ENCODE data around the gene HBS1L. TPM values are rescaled to one million over a fixed set of nuclear protein-coding genes. Genes with fewer than 3 reads are reported as not detected.

The HBS1L gene
- total RNA-seq, 2 donors from 2014 or later = 21.3 to 29.0 TPM

DNA sequence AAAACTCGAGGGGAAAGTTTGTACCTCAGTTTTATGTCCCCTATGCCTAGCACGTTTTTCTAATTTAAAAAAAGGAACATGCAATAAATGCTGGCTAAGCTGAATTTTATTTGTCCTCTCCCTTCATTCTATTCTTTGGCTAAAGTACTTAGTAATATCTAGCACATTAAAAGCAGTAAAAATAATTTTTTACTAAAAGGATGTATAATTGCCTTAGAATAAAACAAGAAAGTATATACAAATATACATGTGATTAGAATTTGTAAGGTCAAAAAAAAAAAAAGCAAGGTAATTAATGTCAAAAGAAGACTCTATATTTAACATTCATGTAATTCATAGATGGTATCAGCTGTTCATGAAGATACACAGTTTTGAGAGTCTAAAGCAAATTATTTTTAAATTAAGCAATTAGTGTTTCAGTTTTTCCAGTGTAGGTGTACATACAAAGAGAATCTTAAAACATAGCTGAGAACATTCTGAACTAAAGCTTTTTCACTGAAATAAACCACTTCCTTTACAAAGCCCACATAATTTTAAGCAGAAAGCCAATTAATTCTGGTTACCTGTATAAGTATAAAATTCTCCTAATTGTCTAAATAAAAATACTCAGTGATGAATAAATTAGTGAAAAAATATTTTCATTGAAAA is 32.4 kb downstream of the HBS1L start:
- TF ChIP-seq, protein P1, sequence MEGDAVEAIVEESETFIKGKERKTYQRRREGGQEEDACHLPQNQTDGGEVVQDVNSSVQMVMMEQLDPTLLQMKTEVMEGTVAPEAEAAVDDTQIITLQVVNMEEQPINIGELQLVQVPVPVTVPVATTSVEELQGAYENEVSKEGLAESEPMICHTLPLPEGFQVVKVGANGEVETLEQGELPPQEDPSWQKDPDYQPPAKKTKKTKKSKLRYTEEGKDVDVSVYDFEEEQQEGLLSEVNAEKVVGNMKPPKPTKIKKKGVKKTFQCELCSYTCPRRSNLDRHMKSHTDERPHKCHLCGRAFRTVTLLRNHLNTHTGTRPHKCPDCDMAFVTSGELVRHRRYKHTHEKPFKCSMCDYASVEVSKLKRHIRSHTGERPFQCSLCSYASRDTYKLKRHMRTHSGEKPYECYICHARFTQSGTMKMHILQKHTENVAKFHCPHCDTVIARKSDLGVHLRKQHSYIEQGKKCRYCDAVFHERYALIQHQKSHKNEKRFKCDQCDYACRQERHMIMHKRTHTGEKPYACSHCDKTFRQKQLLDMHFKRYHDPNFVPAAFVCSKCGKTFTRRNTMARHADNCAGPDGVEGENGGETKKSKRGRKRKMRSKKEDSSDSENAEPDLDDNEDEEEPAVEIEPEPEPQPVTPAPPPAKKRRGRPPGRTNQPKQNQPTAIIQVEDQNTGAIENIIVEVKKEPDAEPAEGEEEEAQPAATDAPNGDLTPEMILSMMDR (IDR thresholded peaks at IDR 0.05) = no peak
- no peak for TF ChIP-seq POLR2A (IDR thresholded peaks at IDR 0.05)
- H3K4me1 ChIP-seq = no peaks in the 10 kb centered on the region
- no peak overlapping the region for H3K4me3 ChIP-seq
- no peaks in the 10 kb centered on the region for H3K9me3 ChIP-seq
- H3K27ac ChIP-seq = no peak overlapping the region
- H3K27me3 ChIP-seq = no peaks in the 10 kb centered on the region
- intact Hi-C loops (cut with DNase I) = no loop called here
- DNase-seq (no peak), ATAC-seq (no peak)
- no peaks in the 10 kb centered on the region for H3K36me3 ChIP-seq (replicated peaks in 1 of 2; ENCODE audit: insufficient read depth in 1 of 2, low read depth in 2 of 2)
- 77 to 78% methylated on average over 2 of the region's 2 CpGs for WGBS, 2 donors

DNA sequence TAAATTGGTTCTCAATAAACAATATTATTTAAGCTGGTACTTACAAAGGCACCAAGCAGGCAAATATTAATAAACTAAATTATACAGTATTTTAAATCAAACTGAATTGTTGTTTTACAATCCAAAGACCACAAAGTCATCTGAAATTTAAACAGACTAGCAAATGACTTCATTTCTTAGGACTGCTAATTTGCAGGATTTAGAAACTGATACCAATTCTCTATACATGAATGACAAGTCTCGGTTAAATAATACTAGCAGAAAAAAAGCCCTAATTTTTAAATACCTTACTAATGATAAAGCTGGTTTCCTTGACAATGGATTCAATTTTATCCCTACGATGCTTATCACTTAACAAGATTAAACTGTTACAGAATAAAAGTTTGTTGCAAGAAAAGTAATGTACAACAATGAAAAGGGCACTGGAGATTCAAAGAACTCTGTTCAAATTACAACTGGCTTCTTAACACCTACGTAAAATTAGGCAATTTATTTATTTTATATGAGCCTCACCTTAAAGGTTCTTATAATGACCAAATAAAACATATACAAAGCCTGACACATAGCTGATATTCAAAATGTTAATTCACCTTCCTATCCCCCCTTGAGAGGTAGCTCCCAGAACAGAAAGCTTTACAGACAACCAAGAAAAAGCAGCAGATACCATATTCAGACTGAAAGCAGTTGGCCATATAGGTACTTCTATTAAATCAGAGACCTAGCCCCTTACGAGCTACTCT is 33.1 kb downstream of the HBS1L start:
- no peak for DNase-seq
- Histone ChIP-seq H3K36me3 (replicated peaks in 1 of 2; ENCODE audit: insufficient read depth in 1 of 2, low read depth in 2 of 2) (no peaks in the 10 kb centered on the region), H3K27ac (no peak overlapping the region), H3K4me3 (no peak overlapping the region), H3K4me1 (no peaks in the 10 kb centered on the region), H3K9me3 (no peaks in the 10 kb centered on the region), H3K27me3 (no peaks in the 10 kb centered on the region)
- 72% methylated on average over 4 of the region's 4 CpGs for WGBS, 2 donors
- no peak for ATAC-seq
- no peak for TF ChIP-seq POLR2A (IDR thresholded peaks at IDR 0.05)
- TF ChIP-seq, protein P1 (IDR thresholded peaks at IDR 0.05) = no peak
- intact Hi-C loops (cut with DNase I) = no loop called here

DNA sequence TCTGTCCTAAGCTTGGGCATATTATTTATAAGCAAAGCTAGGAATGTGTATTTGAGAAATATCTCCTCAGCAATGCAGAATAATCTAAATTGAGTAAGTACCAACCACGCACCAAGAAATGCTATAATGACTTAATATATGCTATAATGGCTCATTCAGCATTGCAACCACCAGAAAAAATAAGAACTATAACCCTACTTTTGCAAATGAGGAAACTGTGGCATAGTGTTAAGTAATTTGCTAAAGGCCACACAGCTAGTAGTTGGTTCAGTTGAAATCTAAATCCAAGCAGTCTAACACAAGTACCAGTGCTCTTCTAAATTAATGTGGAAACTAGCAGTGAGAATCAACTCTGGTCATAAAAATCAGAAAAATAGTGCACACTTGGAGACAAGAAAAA is 35.7 kb downstream of the HBS1L start:
- no peaks in the 10 kb centered on the region for H3K27me3 ChIP-seq
- no peaks in the 10 kb centered on the region for H3K9me3 ChIP-seq
- no peak for TF ChIP-seq POLR2A (IDR thresholded peaks at IDR 0.05)
- TF ChIP-seq, protein P1 (IDR thresholded peaks at IDR 0.05) = no peak
- H3K27ac ChIP-seq = no peak overlapping the region
- 92 to 98% methylated on average over 1 of the region's 1 CpG for WGBS, 2 donors
- no peaks in the 10 kb centered on the region for H3K36me3 ChIP-seq (replicated peaks in 1 of 2; ENCODE audit: insufficient read depth in 1 of 2, low read depth in 2 of 2)
- intact Hi-C loops (cut with DNase I) = no loop called here
- H3K4me1 ChIP-seq = no peaks in the 10 kb centered on the region
- DNase-seq (no peak), ATAC-seq (no peak)
- no peak overlapping the region for H3K4me3 ChIP-seq

DNA sequence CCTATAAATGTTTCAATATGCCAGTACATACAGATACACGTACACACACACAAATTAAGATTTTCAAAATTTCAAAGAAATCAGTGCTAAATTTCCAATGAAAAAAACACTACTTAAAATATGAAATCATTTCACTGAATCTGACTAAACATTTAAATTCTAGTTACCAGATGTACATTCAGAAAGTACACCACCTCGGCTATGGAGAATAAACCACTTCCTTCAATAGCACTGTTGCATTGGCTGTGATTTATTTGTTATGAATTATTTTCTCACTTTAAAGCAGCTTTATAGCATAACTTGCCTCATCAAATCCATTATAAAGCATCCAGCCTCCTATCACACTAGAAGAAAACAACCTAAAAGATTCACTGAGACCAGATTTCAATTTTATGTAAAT is 36.6 kb downstream of the HBS1L start:
- WGBS, 2 donors = 85 to 91% methylated on average over 2 of the region's 2 CpGs
- intact Hi-C loops (cut with DNase I) = no loop called here
- DNase-seq (no peak), ATAC-seq (no peak)
- Histone ChIP-seq H3K9me3 (no peaks in the 10 kb centered on the region), H3K27ac (no peak overlapping the region), H3K27me3 (no peaks in the 10 kb centered on the region), H3K36me3 (replicated peaks in 1 of 2; ENCODE audit: insufficient read depth in 1 of 2, low read depth in 2 of 2) (no peaks in the 10 kb centered on the region), H3K4me1 (no peaks in the 10 kb centered on the region), H3K4me3 (no peak overlapping the region)
- TF ChIP-seq, protein P1 (IDR thresholded peaks at IDR 0.05) = no peak

Data from body of pancreas (tissue), 4 donors.